Mesendoderm (in vitro differentiated cells): ENCODE data around the gene RABGAP1.

Experiments
- DNase-seq: peaks from one replicate; pipeline ENCODE4 v3.0.0; 2013
- H2AK5ac ChIP-seq: 2 replicates; pipeline ENCODE4 v1.6.1; 2013; ENCODE audit warnings: low read length, inconsistent platforms
- H2BK120ac ChIP-seq: 2 replicates; pipeline ENCODE4 v1.6.1; 2013; ENCODE audit warnings: low read depth, mild to moderate bottlenecking, low read length, moderate library complexity, mixed read lengths
- H2BK15ac ChIP-seq: replicated peaks from 2 replicates; pipeline ENCODE4 v1.6.1; 2013; ENCODE audit warnings: low read depth, mild to moderate bottlenecking, moderate library complexity
- H2BK5ac ChIP-seq: 2 replicates; pipeline ENCODE4 v1.6.1; 2013; ENCODE audit warnings: low read length, inconsistent platforms
- H3K18ac ChIP-seq: 2 replicates; pipeline ENCODE4 v1.6.1; 2013; ENCODE audit warnings: mild to moderate bottlenecking, low read length, mixed read lengths
- H3K23ac ChIP-seq: one replicate; pipeline ENCODE4 v1.6.1; 2013; ENCODE audit warnings: low read length
- H3K27ac ChIP-seq: 2 replicates; pipeline ENCODE4 v1.5.1; 2013; ENCODE audit warnings: low read depth, mild to moderate bottlenecking, inconsistent platforms, low read length, moderate library complexity
- H3K27me3 ChIP-seq: 2 replicates; pipeline ENCODE4 v1.6.1; 2013; ENCODE audit warnings: low read length, control low read depth, mild to moderate bottlenecking, inconsistent platforms; ENCODE audit not compliant: insufficient read depth, poor library complexity
- H3K36me3 ChIP-seq: 2 replicates; pipeline ENCODE4 v1.6.1; 2013; ENCODE audit warnings: low read length, inconsistent platforms; ENCODE audit not compliant: control insufficient read depth, insufficient read depth
- H3K4ac ChIP-seq: one replicate; pipeline ENCODE4 v1.6.1; 2013; ENCODE audit warnings: low read depth, mild to moderate bottlenecking, low read length, moderate library complexity
- H3K4me1 ChIP-seq: 2 replicates; pipeline ENCODE4 v1.6.1; 2013; ENCODE audit warnings: low read depth, low read length, inconsistent platforms; ENCODE audit not compliant: control insufficient read depth
- H3K4me2 ChIP-seq: 2 replicates; pipeline ENCODE4 v1.6.1; 2013; ENCODE audit warnings: low read length
- H3K4me3 ChIP-seq: 2 replicates; pipeline ENCODE4 v1.5.1; 2013; ENCODE audit warnings: mild to moderate bottlenecking, low read length
- H3K56ac ChIP-seq: one replicate; pipeline ENCODE4 v1.6.1; 2013; ENCODE audit warnings: low read length
- H3K79me1 ChIP-seq: 2 replicates; pipeline ENCODE4 v1.6.1; 2013; ENCODE audit warnings: low read length, inconsistent platforms
- H3K79me2 ChIP-seq: 2 replicates; pipeline ENCODE4 v1.6.1; 2013; ENCODE audit warnings: mild to moderate bottlenecking, low read length; ENCODE audit not compliant: control insufficient read depth, insufficient read depth
- H3K9ac ChIP-seq: 2 replicates; pipeline ENCODE4 v1.6.1; 2013; ENCODE audit warnings: low read length, inconsistent platforms
- H4K5ac ChIP-seq: one replicate; pipeline ENCODE4 v1.6.1; 2013; ENCODE audit warnings: low read length
- H4K8ac ChIP-seq: one replicate; pipeline ENCODE4 v1.6.1; 2013; ENCODE audit warnings: low read depth, mild to moderate bottlenecking, control low read depth, low read length, moderate library complexity
- WGBS: extraction: QIAGEN DNeasy Blood & Tissue Kit; methylation state at CpG from one replicate; pipeline ENCODE4 v1.1.7; 2013; ENCODE audit warnings: low lambda C conversion rate, missing lambda C conversion rate; ENCODE audit not compliant: insufficient coverage; ENCODE audit errors: extremely low coverage; 5-methylcytosine and 5-hydroxymethylcytosine counted together

Gene RABGAP1

DNA sequence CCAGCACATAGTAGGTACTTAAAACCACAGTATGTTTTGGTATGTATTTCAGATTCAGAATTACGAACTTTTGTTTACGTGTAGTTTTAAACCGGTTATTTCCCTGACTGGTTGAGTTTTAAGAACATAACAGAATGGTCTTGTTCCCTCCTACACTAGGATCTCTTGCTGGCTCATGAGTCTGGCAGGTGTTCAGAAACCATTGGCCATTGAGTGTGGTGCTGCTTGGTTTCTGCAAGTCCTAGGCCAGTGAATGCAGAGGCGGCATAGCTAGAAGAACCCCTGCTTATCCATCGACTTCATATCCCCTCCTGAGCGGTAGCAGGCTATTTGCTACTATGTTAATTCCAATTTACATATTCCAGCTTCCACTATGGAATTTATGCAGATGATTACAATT is 158.2 kb downstream of the RABGAP1 start:
- no peaks in the 10 kb centered on the region for H3K27me3 ChIP-seq
- H2BK5ac ChIP-seq = no peak overlapping the region
- H3K9ac ChIP-seq = no peak overlapping the region
- no peak overlapping the region for H3K4ac ChIP-seq
- H3K79me1 ChIP-seq = no peaks in the 10 kb centered on the region
- H2BK120ac ChIP-seq = no peak overlapping the region
- no peak overlapping the region for H2BK15ac ChIP-seq
- H4K8ac ChIP-seq = no peak overlapping the region
- no peak overlapping the region for H2AK5ac ChIP-seq
- H4K5ac ChIP-seq = no peak overlapping the region
- peaks cover 3% of the 10 kb centered on the region for H3K36me3 ChIP-seq
- H3K23ac ChIP-seq = no peak overlapping the region
- no peak for DNase-seq
- no peaks in the 10 kb centered on the region for H3K79me2 ChIP-seq
- H3K27ac ChIP-seq = no peak overlapping the region
- no peak overlapping the region for H3K18ac ChIP-seq
- no peak overlapping the region for H3K4me2 ChIP-seq
- no CpG with 5 or more reads among the region's 6 CpGs for WGBS
- peaks cover 4% of the 10 kb centered on the region for H3K4me1 ChIP-seq
- no peak overlapping the region for H3K4me3 ChIP-seq
- no peak overlapping the region for H3K56ac ChIP-seq

DNA sequence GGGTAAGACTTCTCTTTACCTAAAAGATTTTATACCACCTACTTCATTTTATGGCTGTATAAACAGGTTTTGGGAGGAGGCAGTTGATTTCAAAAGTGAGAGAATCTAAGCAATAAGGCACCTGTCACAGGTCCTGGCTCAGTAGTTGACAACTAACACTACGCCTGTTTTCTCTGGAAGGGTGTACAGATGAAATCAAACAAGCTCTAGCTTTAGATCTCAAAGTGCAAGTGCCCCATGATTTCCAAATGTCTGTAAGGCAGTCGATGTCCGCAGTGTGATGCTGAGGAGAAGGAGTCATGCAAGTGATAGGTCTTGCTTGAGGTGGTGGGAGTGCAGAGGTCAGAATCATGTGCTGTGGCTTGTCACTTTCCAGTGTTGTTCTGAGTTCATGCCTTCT is 158.7 kb downstream of the RABGAP1 start:
- no peaks in the 10 kb centered on the region for H3K79me1 ChIP-seq
- no peak overlapping the region for H2BK120ac ChIP-seq
- no peak overlapping the region for H3K4ac ChIP-seq
- no peak overlapping the region for H2AK5ac ChIP-seq
- no peaks in the 10 kb centered on the region for H3K27me3 ChIP-seq
- H3K79me2 ChIP-seq = no peaks in the 10 kb centered on the region
- no CpG with 5 or more reads among the region's 3 CpGs for WGBS
- H4K5ac ChIP-seq = no peak overlapping the region
- no peak overlapping the region for H3K56ac ChIP-seq
- no peak overlapping the region for H3K4me3 ChIP-seq
- no peak for DNase-seq
- H4K8ac ChIP-seq = no peak overlapping the region
- H3K9ac ChIP-seq = no peak overlapping the region
- H2BK5ac ChIP-seq = no peak overlapping the region
- peaks cover 4% of the 10 kb centered on the region for H3K36me3 ChIP-seq
- no peak overlapping the region for H3K4me2 ChIP-seq
- H3K18ac ChIP-seq = no peak overlapping the region
- no peak overlapping the region for H3K23ac ChIP-seq
- H3K4me1 ChIP-seq = peaks cover 4% of the 10 kb centered on the region
- no peak overlapping the region for H2BK15ac ChIP-seq
- no peak overlapping the region for H3K27ac ChIP-seq

DNA sequence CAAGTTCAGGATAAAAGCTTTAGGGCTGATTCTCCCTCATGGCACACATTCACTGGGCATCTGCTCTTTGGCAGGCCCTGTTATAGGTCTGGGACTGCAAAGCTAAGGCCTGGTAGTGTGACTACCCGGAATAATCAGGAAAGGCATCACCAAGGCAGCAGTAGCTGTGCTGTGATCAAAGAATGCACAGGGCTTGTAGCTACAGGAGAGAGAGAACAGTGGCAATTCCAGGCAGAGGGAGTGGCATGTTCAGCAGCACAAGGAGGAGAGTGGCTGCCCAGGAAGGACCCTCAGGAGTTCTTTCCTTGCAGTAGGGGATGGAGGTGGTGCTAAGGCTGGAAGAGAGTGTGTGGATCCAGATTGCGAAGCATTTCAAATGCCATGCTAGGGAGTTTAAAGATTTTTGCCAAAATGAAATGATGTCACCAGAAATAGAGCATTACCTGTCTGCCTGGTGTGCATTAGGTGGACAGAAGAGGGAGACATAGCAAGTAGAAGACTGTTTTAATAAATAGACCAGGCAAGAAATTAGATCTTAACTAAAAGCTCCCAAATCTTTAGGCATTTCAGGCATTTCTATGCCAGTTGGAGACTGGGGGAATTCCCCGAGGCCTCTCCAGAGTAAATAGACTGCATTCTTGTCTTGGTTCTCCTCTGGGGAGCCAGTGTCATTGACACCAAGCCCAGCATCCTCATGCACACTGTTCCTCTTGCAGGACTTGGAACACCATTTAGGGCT is 161.7 kb downstream of the RABGAP1 start:
- Histone ChIP-seq H3K36me3 (peaks cover 4% of the 10 kb centered on the region), H3K27ac (no peak overlapping the region), H3K23ac (no peak overlapping the region), H4K8ac (no peak overlapping the region), H2AK5ac (no peak overlapping the region), H3K79me2 (no peaks in the 10 kb centered on the region), H3K4me1 (peaks cover 2% of the 10 kb centered on the region), H3K27me3 (no peaks in the 10 kb centered on the region), H4K5ac (no peak overlapping the region), H3K9ac (no peak overlapping the region), H3K18ac (no peak overlapping the region), H3K4me3 (no peak overlapping the region), H3K56ac (no peak overlapping the region), H2BK15ac (no peak overlapping the region), H3K79me1 (no peaks in the 10 kb centered on the region), H2BK120ac (no peak overlapping the region), H3K4me2 (no peak overlapping the region), H3K4ac (no peak overlapping the region), H2BK5ac (no peak overlapping the region)
- no CpG with 5 or more reads among the region's 3 CpGs for WGBS
- DNase-seq = peak; percentile 57

DNA sequence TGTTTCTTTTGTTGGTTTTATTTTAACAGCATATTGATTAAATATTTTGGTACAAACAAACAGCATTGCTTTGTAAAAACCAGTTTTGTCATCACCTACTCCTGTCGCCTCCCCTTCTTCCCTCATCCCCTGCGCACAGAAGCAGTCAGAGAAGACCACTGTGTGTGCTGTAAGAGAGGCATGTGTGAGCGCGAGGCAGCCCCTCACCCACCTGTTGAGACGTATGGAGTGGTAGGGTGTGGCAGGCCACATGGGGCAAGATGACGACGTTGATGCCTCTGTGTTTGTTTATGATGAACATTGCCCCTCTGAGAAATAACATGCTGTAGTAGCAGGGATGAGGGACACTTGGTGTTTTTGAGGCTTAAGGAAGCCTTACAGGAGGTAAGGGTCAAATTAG is 164.0 kb downstream of the RABGAP1 start:
- Histone ChIP-seq H3K27me3 (no peaks in the 10 kb centered on the region), H3K4ac (no peak overlapping the region), H3K27ac (no peak overlapping the region), H3K56ac (no peak overlapping the region), H3K4me3 (no peak overlapping the region), H2AK5ac (no peak overlapping the region), H3K79me1 (no peaks in the 10 kb centered on the region), H2BK15ac (no peak overlapping the region), H3K36me3 (peaks cover 2% of the 10 kb centered on the region), H3K18ac (no peak overlapping the region), H3K9ac (no peak overlapping the region), H4K5ac (no peak overlapping the region), H3K4me1 (peaks cover 2% of the 10 kb centered on the region), H2BK5ac (no peak overlapping the region), H3K79me2 (no peaks in the 10 kb centered on the region), H4K8ac (no peak overlapping the region), H3K4me2 (no peak overlapping the region), H3K23ac (no peak overlapping the region), H2BK120ac (no peak overlapping the region)
- DNase-seq = no peak
- WGBS = no CpG with 5 or more reads among the region's 7 CpGs

DNA sequence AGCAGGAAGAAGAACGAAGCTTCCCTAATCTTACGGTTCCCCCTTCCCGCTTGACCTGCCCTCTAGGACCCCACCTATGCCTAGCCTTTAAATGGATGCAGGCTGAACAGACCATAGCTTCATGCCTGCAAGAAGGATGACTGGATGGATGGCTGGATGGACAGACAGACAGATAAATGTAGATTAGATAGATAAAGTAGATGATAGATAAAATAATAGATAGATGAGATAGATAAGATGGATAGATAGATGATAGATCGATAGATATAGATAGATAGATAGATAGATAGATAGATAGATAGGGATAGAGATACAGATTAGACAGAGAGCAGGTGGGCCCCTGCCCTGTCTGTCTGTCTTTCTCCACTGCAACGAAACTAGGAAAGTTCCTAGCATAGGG is 164.7 kb downstream of the RABGAP1 start:
- Histone ChIP-seq H4K8ac (no peak overlapping the region), H3K4ac (no peak overlapping the region), H3K27ac (no peak overlapping the region), H3K4me1 (peaks cover 2% of the 10 kb centered on the region), H3K18ac (no peak overlapping the region), H2BK15ac (no peak overlapping the region), H3K4me2 (no peak overlapping the region), H3K36me3 (peaks cover 2% of the 10 kb centered on the region), H3K9ac (no peak overlapping the region), H2BK5ac (no peak overlapping the region), H4K5ac (no peak overlapping the region), H3K56ac (no peak overlapping the region), H3K27me3 (no peaks in the 10 kb centered on the region), H2BK120ac (no peak overlapping the region), H2AK5ac (no peak overlapping the region), H3K23ac (no peak overlapping the region), H3K79me2 (no peaks in the 10 kb centered on the region), H3K4me3 (no peak overlapping the region), H3K79me1 (no peaks in the 10 kb centered on the region)
- DNase-seq = no peak
- WGBS = 100% methylated on average over 1 of the region's 5 CpGs
